Measurements from ENCODE around the gene FOXD3.

The FOXD3 gene

DNA sequence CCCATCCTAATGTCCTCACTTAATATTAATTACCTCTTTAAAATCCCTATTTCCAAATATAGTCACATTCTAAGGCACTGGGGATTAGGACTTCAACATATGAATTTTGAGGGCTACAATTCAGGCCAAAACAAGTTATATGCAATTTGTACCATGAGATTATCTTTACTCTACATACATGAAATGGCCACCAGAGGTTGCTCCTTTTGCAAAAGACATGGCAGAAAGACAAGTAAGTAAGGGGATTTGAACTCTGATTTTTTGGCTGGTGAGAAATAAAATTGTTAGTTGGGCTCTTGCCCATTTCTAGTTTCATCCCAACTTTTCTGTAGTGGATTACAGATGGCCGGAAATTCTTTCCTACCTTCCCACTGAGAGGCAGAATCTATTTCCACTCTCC is 40.2 kb downstream of the FOXD3 start:
- DNase-seq: no peak

DNA sequence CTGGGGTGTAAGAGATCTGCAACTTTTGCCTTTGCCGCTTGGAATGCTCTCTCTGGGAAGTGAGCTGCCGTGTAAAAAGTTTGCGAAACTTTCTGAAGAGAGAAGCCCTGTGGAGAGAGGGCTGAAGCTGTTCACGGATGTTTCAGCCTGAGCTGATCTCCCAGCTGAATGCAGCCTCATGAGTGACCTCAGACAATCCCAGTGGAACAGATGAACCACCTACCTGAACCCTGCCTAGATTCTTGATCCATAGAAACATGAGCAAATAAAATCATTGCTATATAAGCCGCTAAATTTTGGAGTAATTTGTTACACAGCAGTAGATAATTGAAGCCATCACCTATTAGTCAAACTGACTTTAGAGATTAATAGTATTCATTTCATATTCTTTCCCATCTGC is 40.6 kb downstream of the FOXD3 start:
- no peak for DNase-seq

DNA sequence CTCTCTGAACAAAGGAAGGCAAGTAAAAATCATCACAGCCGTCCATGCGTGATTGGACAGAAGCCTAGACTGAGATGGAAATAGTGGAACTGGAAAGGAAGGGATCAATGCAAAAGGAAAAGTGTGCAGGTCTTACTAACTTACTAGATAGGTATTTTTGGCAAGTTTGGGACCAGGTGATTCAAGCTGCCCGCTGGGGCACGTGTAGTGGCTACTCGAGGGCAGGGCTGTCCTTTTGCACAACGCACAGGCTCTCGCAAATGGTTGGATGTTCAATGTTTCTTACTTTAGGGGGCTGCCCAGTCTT is 44.5 kb downstream of the FOXD3 start:
- DNase-seq: no peak

DNA sequence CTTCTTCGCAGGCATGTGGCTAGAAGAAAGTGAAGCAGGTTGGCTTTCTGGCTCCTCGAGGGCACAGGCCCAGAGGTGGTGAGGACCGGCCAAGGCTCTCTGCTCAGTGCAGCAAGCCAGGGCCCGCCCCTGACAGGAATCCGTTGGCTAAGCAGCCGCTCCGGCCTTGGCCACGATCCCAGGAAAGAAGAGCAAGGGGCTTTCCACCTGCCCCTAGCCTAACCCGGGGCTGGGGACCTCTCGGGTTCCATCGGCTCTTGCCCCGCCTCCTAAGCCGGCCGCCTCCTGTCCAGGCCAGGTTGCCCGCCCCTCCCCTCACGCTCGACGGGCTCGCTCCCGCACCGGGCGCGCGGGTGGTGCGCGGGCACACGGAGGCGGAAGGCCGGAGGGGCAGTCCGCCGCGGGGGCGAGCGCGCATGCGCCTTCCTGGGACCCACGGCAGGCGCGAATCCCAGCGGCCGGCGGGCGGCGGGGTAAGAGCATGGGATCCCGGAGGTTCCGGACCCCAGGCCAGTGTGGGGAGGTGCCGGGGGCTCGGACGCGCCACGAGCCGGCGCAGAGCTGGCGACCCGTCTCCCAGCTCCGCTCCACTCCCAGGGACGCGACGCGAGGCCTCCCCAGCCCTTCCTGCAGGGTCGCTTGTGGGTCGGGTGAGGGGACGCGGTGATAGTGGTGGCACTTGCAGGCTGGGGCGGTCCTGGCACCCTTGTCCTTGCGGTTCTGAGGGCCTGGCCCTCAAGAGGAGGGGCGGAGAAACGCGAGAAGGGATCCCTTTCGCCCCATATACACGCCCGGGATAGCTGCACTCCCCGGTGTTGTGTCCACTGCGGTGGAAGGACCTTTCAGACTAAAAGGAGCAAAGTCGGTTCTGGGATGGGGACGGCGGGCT is 45.1 kb downstream of the FOXD3 start, which contains the start of gene ALG6:
Gene ALG6, plus strand, starts transcription at position 413 of the 889 bp plus-strand sequence. CDS start 3,351 bp downstream, outside the sequence.
- peak; percentile 88 for DNase-seq

DNA sequence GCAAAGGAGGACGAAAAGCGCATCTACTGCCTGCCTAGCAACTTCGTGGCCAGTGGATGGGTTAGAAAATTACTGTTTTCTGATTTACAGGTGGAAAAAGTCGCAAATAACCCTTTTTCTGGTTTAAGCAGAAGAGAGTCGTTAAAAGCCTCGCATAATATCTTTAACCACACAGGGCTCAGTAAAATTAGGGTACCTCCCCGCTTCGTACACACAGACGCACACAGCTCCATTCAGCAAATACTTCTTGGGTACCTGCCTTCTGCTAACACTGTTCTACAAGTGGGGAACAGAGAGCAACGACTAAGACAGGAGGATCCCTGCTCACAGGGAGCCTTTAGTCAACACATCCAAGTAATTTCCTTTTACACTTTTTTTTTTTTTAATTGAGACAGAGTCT is 45.8 kb downstream of the FOXD3 start:
- DNase-seq: no peak
